Chondrocyte (in vitro differentiated cells): Measurements from ENCODE around the gene ZNF532. TPM values are rescaled to one million over a fixed set of nuclear protein-coding genes. Genes with fewer than 3 reads are reported as not detected.
A peak's percentile ranks its signal among the peaks of the same experiment; 100 is the strongest.

Experiments used
- DNase-seq: peaks from one replicate; pipeline ENCODE4 v3.0.0; 2021; ENCODE audit warnings: mixed read lengths, low spot score
- H3K27ac Mint-ChIP-seq: one replicate; pipeline ENCODE4 v1.8.0; 2021; ENCODE audit warnings: mild to moderate bottlenecking, moderate library complexity, mixed read lengths; ENCODE audit not compliant: unreplicated experiment
- H3K27me3 Mint-ChIP-seq: 2 replicates; pipeline ENCODE4 v1.8.0; 2021; ENCODE audit warnings: low read depth, mixed read lengths
- H3K36me3 Mint-ChIP-seq: 2 replicates; pipeline ENCODE4 v1.8.0; 2021; ENCODE audit warnings: low read depth, mixed read lengths
- H3K4me1 Mint-ChIP-seq: 2 replicates; pipeline ENCODE4 v1.8.0; 2021; ENCODE audit warnings: low read depth, mild to moderate bottlenecking, mixed read lengths
- H3K4me3 Mint-ChIP-seq: one replicate; pipeline ENCODE4 v1.8.0; 2021; ENCODE audit warnings: mild to moderate bottlenecking, moderate library complexity, mixed read lengths; ENCODE audit not compliant: unreplicated experiment
- H3K9me3 Mint-ChIP-seq: 2 replicates; pipeline ENCODE4 v1.8.0; 2021; ENCODE audit warnings: low read depth, mixed read lengths
- total RNA-seq: library from RNA; stranded (reverse); gene quantifications from 3 replicates; pipeline ENCODE4 v1.2.1, GENCODE V29; 2021
- TF ChIP-seq, protein P1 (sequence below): fragments of 200-600 bp; sonication (generic); IDR thresholded peaks from 2 replicates; pipeline ENCODE4 v1.5.0; 2021; ENCODE audit warnings: antibody characterized with exemption, mild to moderate bottlenecking, moderate library complexity

The ZNF532 gene
- total RNA-seq, 1 donor from 2014 or later: 162 TPM

DNA sequence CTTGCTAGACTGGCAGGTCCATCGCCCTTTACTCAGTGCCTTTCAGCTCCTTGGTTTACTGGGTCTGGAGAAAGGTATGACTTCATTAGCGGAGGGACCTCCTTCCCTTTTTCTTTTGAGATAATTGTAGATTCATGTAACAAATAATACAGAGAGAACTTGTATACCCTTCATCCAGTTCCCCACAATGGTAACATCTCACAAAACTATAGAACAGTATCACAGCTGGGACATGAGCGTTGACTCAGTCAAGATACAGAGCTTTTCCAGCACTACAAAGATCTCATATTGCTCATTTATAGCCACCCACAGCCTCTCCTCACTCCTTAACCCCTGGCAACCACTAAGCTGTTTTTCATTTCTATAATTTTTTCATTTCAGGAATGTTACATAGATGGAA is 59.8 kb downstream of the ZNF532 start:
- no peaks in the 10 kb centered on the region for H3K27me3 Mint-ChIP-seq
- peaks cover 56% of the 10 kb centered on the region for H3K4me1 Mint-ChIP-seq
- H3K4me3 Mint-ChIP-seq: no peak overlapping the region
- no peak overlapping the region for H3K27ac Mint-ChIP-seq
- DNase-seq: no peak
- H3K9me3 Mint-ChIP-seq: peaks cover 11% of the 10 kb centered on the region
- H3K36me3 Mint-ChIP-seq: peaks cover 40% of the 10 kb centered on the region
- TF ChIP-seq, protein P1, sequence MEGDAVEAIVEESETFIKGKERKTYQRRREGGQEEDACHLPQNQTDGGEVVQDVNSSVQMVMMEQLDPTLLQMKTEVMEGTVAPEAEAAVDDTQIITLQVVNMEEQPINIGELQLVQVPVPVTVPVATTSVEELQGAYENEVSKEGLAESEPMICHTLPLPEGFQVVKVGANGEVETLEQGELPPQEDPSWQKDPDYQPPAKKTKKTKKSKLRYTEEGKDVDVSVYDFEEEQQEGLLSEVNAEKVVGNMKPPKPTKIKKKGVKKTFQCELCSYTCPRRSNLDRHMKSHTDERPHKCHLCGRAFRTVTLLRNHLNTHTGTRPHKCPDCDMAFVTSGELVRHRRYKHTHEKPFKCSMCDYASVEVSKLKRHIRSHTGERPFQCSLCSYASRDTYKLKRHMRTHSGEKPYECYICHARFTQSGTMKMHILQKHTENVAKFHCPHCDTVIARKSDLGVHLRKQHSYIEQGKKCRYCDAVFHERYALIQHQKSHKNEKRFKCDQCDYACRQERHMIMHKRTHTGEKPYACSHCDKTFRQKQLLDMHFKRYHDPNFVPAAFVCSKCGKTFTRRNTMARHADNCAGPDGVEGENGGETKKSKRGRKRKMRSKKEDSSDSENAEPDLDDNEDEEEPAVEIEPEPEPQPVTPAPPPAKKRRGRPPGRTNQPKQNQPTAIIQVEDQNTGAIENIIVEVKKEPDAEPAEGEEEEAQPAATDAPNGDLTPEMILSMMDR: no peak

DNA sequence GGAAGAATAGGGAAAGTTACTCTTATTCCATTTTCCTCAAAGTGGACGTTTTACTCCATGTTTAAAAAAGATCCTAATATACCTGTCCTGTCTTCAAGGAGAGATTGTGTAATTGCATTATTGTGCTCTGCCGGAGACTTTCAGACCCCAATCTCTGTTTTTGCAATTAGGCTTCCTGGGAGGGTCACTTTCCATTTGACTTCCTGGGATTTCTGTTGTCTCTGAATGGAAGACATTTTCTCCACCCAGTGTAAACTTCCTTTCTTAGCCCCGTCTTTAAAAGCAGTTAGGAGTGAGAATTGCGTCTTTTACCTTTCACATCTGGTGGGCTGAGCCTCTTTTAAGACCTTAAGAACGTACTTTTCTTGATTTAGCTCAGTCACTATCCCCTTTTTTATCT is 63.0 kb downstream of the ZNF532 start:
- peaks cover 11% of the 10 kb centered on the region for H3K9me3 Mint-ChIP-seq
- peak overlapping the region; percentile 35 for H3K27ac Mint-ChIP-seq
- H3K36me3 Mint-ChIP-seq: peaks cover 30% of the 10 kb centered on the region
- no peaks in the 10 kb centered on the region for H3K27me3 Mint-ChIP-seq
- TF ChIP-seq, protein P1: no peak
- DNase-seq: no peak
- no peak overlapping the region for H3K4me3 Mint-ChIP-seq
- H3K4me1 Mint-ChIP-seq: peaks cover 65% of the 10 kb centered on the region

DNA sequence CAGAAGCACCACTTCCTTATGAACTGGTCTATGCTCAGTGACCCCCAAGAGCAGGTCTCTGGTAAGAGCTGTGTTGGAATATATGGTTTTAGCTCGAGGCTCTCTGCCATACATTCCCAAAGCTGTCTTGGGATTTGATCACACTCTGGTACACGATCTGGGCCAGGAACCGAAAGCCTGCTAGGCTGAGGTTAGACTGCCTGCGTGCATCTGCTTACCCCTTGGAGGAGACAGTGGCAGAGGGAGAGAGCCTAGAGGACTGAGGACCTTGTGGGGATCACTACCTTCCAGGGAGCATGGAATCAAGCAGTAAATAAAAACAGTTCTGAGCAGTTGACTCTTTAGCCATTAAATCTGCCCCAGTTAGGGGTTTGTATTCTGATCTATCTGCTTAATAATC is 63.7 kb downstream of the ZNF532 start:
- Mint-ChIP-seq H3K4me1 (peaks cover 67% of the 10 kb centered on the region), H3K27me3 (no peaks in the 10 kb centered on the region), H3K4me3 (no peak overlapping the region), H3K36me3 (peaks cover 23% of the 10 kb centered on the region), H3K27ac (peak overlapping the region; percentile 25), H3K9me3 (peaks cover 11% of the 10 kb centered on the region)
- TF ChIP-seq, protein P1: no peak
- DNase-seq: no peak

DNA sequence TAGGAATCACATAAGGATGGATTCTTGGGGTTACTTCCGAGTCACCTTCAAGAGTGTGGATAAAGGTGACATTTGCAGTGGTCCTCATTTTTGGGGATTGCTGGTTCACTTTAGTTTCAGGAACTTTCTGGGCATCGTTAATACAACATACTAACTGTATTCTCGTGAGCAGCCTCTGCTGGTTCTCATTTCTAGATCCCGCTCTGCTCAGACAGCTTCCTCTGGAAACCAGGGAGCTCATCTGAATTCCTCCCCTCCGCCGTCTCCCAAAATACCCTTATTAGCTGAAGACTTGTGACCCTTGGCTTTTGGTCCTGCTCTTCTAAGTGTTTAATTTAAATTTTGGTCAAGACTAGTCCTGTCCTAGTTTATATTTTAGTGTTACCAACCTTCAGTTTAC is 64.5 kb downstream of the ZNF532 start:
- peaks cover 11% of the 10 kb centered on the region for H3K9me3 Mint-ChIP-seq
- no peaks in the 10 kb centered on the region for H3K27me3 Mint-ChIP-seq
- peak overlapping the region; percentile 49 for H3K27ac Mint-ChIP-seq
- H3K36me3 Mint-ChIP-seq: peaks cover 20% of the 10 kb centered on the region
- TF ChIP-seq, protein P1: no peak
- DNase-seq: no peak
- H3K4me1 Mint-ChIP-seq: peaks cover 68% of the 10 kb centered on the region
- H3K4me3 Mint-ChIP-seq: no peak overlapping the region

DNA sequence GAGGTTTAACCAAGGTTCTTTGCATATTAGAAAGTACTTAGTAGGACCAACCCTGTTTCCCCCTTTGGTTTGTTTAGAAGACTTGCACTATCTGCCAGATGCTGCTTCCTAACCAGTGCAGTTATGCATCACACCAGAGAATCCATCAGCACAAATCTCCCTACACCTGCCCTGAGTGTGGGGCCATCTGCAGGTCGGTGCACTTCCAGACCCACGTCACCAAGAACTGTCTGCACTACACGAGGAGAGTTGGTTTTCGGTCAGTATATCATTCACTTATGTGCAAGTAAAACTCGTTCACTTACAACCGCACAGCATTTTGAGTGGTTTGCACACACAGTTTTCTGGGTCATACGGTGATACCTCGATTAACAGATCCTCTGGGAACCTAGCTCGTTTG is 69.7 kb downstream of the ZNF532 start:
- Mint-ChIP-seq H3K27ac (no peak overlapping the region), H3K36me3 (peaks cover 20% of the 10 kb centered on the region), H3K4me1 (peaks cover 63% of the 10 kb centered on the region), H3K9me3 (no peaks in the 10 kb centered on the region), H3K27me3 (no peaks in the 10 kb centered on the region), H3K4me3 (no peak overlapping the region)
- TF ChIP-seq, protein P1: no peak
- no peak for DNase-seq
